SJSA1 (cell line): ENCODE data around the gene LYRM4. TPM values are rescaled to one million over a fixed set of nuclear protein-coding genes. Genes with fewer than 3 reads are reported as not detected.

Experiments used
- DNase-seq, 2 experiments: peaks; one replicate each; pipeline ENCODE4 v3.0.0-alpha.2; 2015 to 2020; ENCODE audit warnings: low spot score in 2 of 2, low read depth in 1 of 2
- H3K27ac ChIP-seq: fragments of 250-450 bp; sonication (Bioruptor Pico); 2 replicates; pipeline ENCODE4 v1.5.1; 2020; ENCODE audit warnings: mild to moderate bottlenecking, moderate library complexity
- H3K27me3 ChIP-seq: fragments of 250-450 bp; sonication (Bioruptor Pico); replicated peaks from 2 replicates; pipeline ENCODE4 v1.5.1; 2020; ENCODE audit warnings: mild to moderate bottlenecking, moderate library complexity
- H3K36me3 ChIP-seq: fragments of 250-450 bp; sonication (Bioruptor Pico); 2 replicates; pipeline ENCODE4 v1.5.1; 2020; ENCODE audit warnings: mild to moderate bottlenecking
- H3K4me1 ChIP-seq: fragments of 250-450 bp; sonication (Bioruptor Pico); replicated peaks from 2 replicates; pipeline ENCODE4 v1.6.1; 2021; ENCODE audit warnings: mild to moderate bottlenecking
- H3K4me3 ChIP-seq: fragments of 250-450 bp; sonication (Bioruptor Pico); 2 replicates; pipeline ENCODE4 v1.5.1; 2020; ENCODE audit warnings: mild to moderate bottlenecking
- H3K9me3 ChIP-seq: fragments of 250-450 bp; sonication (Bioruptor Pico); replicated peaks from 2 replicates; pipeline ENCODE4 v1.5.1; 2020; ENCODE audit warnings: mild to moderate bottlenecking
- total RNA-seq: library from RNA; depleted of rRNA; stranded (reverse); fragments of >200 nt; shearing (Covaris generic); gene quantifications from 2 replicates; pipeline ENCODE4 v1.2.3, GENCODE V29; 2014

The LYRM4 gene
- total RNA-seq, 1 experiment from 2014 or later = 23.0 TPM

- H3K4me1 ChIP-seq = peaks cover 34% of the 10 kb centered on the region
- no peaks in the 10 kb centered on the region for H3K27me3 ChIP-seq
- H3K9me3 ChIP-seq = 0 out of 2 replicates have a peak, but pooled peaks cover 3% of the 10 kb centered on the region
- H3K27ac ChIP-seq = no peak overlapping the region
- DNase-seq = no peak
- H3K4me3 ChIP-seq = no peak overlapping the region
- H3K36me3 ChIP-seq = no peaks in the 10 kb centered on the region; the same call in 1 of the 2 replicates
Measured at GRCh38 chr6:5203546-5203945, 57.2 kb downstream of the LYRM4 start.

- DNase-seq = no peak
- no peak overlapping the region for H3K4me3 ChIP-seq
- H3K27me3 ChIP-seq = no peaks in the 10 kb centered on the region
- peaks cover 29% of the 10 kb centered on the region for H3K4me1 ChIP-seq
- H3K27ac ChIP-seq = no peak overlapping the region
- no peaks in the 10 kb centered on the region; the same call in 1 of the 2 replicates for H3K36me3 ChIP-seq
- 0 out of 2 replicates have a peak, but pooled peaks cover 3% of the 10 kb centered on the region for H3K9me3 ChIP-seq
Measured at GRCh38 chr6:5202941-5203340, 57.8 kb downstream of the LYRM4 start.

DNA sequence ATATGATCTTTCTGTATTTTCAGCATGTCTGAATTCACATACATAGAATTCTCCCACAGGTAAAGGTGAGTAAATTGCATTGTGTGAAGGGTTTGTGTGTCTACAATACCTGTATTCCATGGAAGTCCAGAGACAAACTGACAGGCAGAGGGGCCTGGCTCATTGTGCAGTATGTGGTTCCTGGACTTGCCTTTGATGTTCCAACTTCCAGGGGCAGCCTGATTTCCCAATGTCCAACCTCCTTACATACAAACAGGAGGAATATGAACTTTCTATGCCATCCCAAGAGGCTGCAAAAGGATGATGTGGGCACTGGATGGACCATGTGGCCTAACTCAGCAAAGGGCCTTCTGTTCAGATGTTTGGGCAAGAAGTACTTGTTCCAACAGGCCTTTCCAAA lies 58.5 kb downstream of the LYRM4 start:
- no peak for DNase-seq
- H3K4me1 ChIP-seq = peaks cover 21% of the 10 kb centered on the region
- 0 out of 2 replicates have a peak, but pooled peaks cover 3% of the 10 kb centered on the region for H3K9me3 ChIP-seq
- H3K27ac ChIP-seq = no peak overlapping the region
- no peak overlapping the region for H3K4me3 ChIP-seq
- no peaks in the 10 kb centered on the region; the same call in 1 of the 2 replicates for H3K36me3 ChIP-seq
- no peaks in the 10 kb centered on the region for H3K27me3 ChIP-seq

GRCh38 chr6:5201271-5201670 lies 59.5 kb downstream of the LYRM4 start:
- Histone ChIP-seq H3K4me3 (no peak overlapping the region), H3K9me3 (0 out of 2 replicates have a peak, but pooled peaks cover 3% of the 10 kb centered on the region), H3K36me3 (no peaks in the 10 kb centered on the region; the same call in 1 of the 2 replicates), H3K27me3 (no peaks in the 10 kb centered on the region), H3K27ac (no peak overlapping the region), H3K4me1 (peaks cover 19% of the 10 kb centered on the region)
- DNase-seq = no peak

GRCh38 chr6:5199702-5200101 lies 61.0 kb downstream of the LYRM4 start:
- no peaks in the 10 kb centered on the region for H3K27me3 ChIP-seq
- peaks cover 4% of the 10 kb centered on the region for H3K4me1 ChIP-seq

DNA sequence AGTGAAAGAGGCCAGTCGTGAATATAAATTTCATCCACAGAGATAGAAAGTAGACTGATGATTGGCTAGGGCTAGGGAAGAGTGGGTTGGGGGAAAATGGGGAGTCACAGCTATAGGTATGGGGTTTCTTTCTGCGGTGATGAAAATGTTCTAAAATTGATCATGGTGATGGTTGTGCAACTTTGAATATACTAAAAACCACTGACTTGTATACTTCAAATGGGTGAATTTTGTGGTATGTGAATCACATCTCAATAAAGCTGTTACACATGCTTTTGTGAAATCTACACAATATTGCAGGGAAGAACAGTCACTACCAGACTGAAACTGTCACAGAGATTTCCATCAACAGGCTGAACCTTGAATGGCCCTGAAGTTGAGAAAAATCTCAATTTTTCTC lies 61.5 kb downstream of the LYRM4 start:
- no peak overlapping the region for H3K4me3 ChIP-seq

More at GRCh38 chr6:5199702-5200101, 61.0 kb downstream of the LYRM4 start:
- no peaks in the 10 kb centered on the region for H3K9me3 ChIP-seq
- H3K36me3 ChIP-seq = no peaks in the 10 kb centered on the region; the same call in 1 of the 2 replicates
- H3K27ac ChIP-seq = no peak overlapping the region
- H3K4me3 ChIP-seq = no peak overlapping the region
- no peak for DNase-seq

GRCh38 chr6:5197084-5197483 lies 63.7 kb downstream of the LYRM4 start:
- no peaks in the 10 kb centered on the region for H3K36me3 ChIP-seq
- no peaks in the 10 kb centered on the region for H3K4me1 ChIP-seq
- no peak overlapping the region for H3K27ac ChIP-seq
- no peaks in the 10 kb centered on the region for H3K27me3 ChIP-seq
- H3K9me3 ChIP-seq = no peaks in the 10 kb centered on the region
- H3K4me3 ChIP-seq = no peak overlapping the region
- DNase-seq = no peak

More for the DNA sequence above, 61.5 kb downstream of the LYRM4 start:
- Histone ChIP-seq H3K27me3 (no peaks in the 10 kb centered on the region), H3K36me3 (no peaks in the 10 kb centered on the region; the same call in 1 of the 2 replicates), H3K9me3 (no peaks in the 10 kb centered on the region), H3K4me1 (no peaks in the 10 kb centered on the region; the same call in 1 of the 2 replicates), H3K27ac (no peak overlapping the region)
- no peak for DNase-seq

- no peak overlapping the region for H3K27ac ChIP-seq
- no peaks in the 10 kb centered on the region for H3K9me3 ChIP-seq
- H3K4me1 ChIP-seq = peaks cover 14% of the 10 kb centered on the region
- no peak for DNase-seq
- no peak overlapping the region for H3K4me3 ChIP-seq
- H3K27me3 ChIP-seq = no peaks in the 10 kb centered on the region
- H3K36me3 ChIP-seq = no peaks in the 10 kb centered on the region
Measured at GRCh38 chr6:5192135-5192794, 68.5 kb downstream of the LYRM4 start.

GRCh38 chr6:5191722-5192121 lies 69.0 kb downstream of the LYRM4 start:
- Histone ChIP-seq H3K4me1 (peaks cover 14% of the 10 kb centered on the region), H3K9me3 (no peaks in the 10 kb centered on the region), H3K27ac (peak overlapping the region; percentile 88), H3K4me3 (no peak overlapping the region), H3K36me3 (no peaks in the 10 kb centered on the region), H3K27me3 (no peaks in the 10 kb centered on the region)
- DNase-seq = no peak

DNA sequence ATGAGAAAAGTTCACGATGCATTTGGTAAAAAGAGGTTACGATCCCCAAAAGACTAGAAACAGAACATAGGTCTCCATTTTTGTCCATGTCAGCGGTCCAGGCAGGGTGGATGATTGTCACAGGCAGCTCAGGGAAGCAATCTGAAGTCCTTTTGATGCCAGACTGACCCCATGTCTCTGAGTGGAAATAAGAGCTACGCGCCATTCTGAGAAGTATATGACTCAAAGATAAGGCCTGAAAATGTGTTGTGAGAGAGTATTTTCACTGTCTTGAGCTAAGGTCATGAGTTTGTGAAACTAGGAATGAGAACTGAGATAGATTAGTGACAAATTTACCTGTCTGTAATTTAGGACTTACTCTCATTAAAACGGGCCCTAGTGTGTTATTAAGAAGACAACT lies 69.5 kb downstream of the LYRM4 start:
- peak overlapping the region; percentile 88 for H3K27ac ChIP-seq
- peaks cover 14% of the 10 kb centered on the region for H3K4me1 ChIP-seq
- DNase-seq = no peak
- no peaks in the 10 kb centered on the region for H3K9me3 ChIP-seq
- H3K36me3 ChIP-seq = no peaks in the 10 kb centered on the region
- H3K4me3 ChIP-seq = no peak overlapping the region
- no peaks in the 10 kb centered on the region for H3K27me3 ChIP-seq

DNA sequence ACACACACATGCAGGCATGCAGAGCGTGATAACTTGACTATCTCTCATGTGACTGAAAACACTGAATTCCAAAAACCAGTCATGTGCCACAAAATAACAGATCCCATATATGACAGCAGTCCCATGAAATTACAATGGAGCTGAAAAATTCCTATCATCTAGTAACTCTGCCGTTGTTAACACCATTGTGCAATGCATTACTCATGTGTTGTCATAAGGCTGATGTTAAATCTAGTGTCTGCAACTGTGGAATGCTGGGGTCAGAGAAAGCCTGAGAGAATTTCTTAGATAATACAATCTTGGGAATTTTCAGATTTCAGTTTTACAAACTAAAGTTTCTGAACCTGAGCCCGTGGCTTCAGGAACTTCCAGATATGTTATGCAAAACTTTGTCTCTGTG lies 70.2 kb downstream of the LYRM4 start:
- Histone ChIP-seq H3K36me3 (no peaks in the 10 kb centered on the region), H3K4me3 (no peak overlapping the region), H3K27me3 (no peaks in the 10 kb centered on the region), H3K9me3 (no peaks in the 10 kb centered on the region), H3K4me1 (peaks cover 14% of the 10 kb centered on the region), H3K27ac (peak overlapping the region; percentile 88)
- peak in 1 of 2 experiments; percentile 86 for DNase-seq

GRCh38 chr6:5188646-5189045 lies 72.1 kb downstream of the LYRM4 start:
- H3K27ac ChIP-seq = no peak overlapping the region
- H3K4me1 ChIP-seq = peaks cover 14% of the 10 kb centered on the region
- no peaks in the 10 kb centered on the region for H3K36me3 ChIP-seq
- DNase-seq = no peak
- no peaks in the 10 kb centered on the region for H3K9me3 ChIP-seq
- H3K4me3 ChIP-seq = no peak overlapping the region
- no peaks in the 10 kb centered on the region for H3K27me3 ChIP-seq

- H3K27ac ChIP-seq = no peak overlapping the region
- H3K36me3 ChIP-seq = no peaks in the 10 kb centered on the region
- H3K27me3 ChIP-seq = no peaks in the 10 kb centered on the region; the same call in 1 of the 2 replicates
- no peak overlapping the region for H3K4me3 ChIP-seq
- no peak for DNase-seq
- H3K4me1 ChIP-seq = peaks cover 4% of the 10 kb centered on the region
- no peaks in the 10 kb centered on the region for H3K9me3 ChIP-seq
Measured at GRCh38 chr6:5184878-5185277, 75.9 kb downstream of the LYRM4 start.

DNA sequence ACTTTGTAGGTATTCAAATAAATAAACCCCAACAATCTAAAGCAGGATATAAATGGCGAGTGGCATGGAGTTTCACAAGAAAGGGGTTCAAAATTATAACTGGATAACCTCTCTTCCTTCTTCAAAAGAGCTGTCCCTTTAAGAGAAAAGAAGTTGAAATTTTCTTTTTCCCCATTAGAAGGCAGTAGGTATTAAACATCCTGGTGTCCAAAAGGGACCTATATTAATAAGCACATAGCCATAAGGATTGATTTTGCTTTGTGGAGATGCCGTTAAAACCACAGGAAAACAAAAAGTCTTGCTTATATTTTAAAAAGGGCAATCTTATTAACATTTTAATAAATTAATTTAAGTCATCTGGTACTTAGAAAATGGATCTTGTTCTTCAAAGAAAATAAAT lies 76.5 kb downstream of the LYRM4 start:
- Histone ChIP-seq H3K4me1 (peaks cover 9% of the 10 kb centered on the region), H3K36me3 (no peaks in the 10 kb centered on the region), H3K9me3 (no peaks in the 10 kb centered on the region), H3K27me3 (no peaks in the 10 kb centered on the region; the same call in 1 of the 2 replicates), H3K27ac (no peak overlapping the region), H3K4me3 (no peak overlapping the region)
- no peak for DNase-seq
